ENCODE results near the gene ESYT2. TPM values are rescaled to one million over a fixed set of nuclear protein-coding genes. Genes with fewer than 3 reads are reported as not detected.
"Not testable (repeated sequence)": the region's sequence is repeated elsewhere in the genome, so short reads cannot be mapped to it uniquely, and the experiment has no call there.

Gene ESYT2
- total RNA-seq, 1 experiment from 2014 or later, result 37.5 TPM

DNA sequence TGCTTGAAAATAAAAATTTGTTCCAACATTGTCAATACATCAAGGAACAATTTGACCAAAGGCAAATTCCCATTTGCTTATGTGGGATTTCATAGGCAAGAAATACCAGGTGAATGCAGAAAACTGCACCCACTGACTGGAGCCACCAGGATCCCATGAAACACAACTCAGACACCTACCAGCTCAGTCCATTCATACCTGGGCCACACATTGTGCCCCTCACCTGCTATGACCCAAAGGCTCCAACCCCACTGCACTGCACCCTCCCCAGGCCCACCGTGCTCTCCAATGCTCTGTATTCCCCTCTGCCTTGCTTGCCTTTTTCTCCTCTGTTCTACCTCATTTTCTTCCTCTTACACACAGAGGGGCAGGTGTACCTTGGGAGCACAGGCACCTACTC, 130.0 kb downstream of the ESYT2 start:
- H3K27me3 ChIP-seq (replicated peaks; ENCODE audit: insufficient read depth, low read depth, low read length, poor library complexity), result no peaks in the 10 kb centered on the region
- intact Hi-C loops (cut with micrococcal nuclease; ENCODE audit: unreplicated experiment), result loop anchor here (5.0 kb wide), 1 partner anchor 278 kb away; no protein-coding TSS in a partner anchor
- no TSS peak for BruUV-seq (replicated peaks)
- DNase-seq (ENCODE audit: low spot score), result no peak
- TF ChIP-seq EZH2 (IDR thresholded peaks at IDR 0.05; ENCODE audit: borderline replicate concordance, low read depth, low read length, poor library complexity, severe bottlenecking), result no peak
- TF ChIP-seq, protein P1, sequence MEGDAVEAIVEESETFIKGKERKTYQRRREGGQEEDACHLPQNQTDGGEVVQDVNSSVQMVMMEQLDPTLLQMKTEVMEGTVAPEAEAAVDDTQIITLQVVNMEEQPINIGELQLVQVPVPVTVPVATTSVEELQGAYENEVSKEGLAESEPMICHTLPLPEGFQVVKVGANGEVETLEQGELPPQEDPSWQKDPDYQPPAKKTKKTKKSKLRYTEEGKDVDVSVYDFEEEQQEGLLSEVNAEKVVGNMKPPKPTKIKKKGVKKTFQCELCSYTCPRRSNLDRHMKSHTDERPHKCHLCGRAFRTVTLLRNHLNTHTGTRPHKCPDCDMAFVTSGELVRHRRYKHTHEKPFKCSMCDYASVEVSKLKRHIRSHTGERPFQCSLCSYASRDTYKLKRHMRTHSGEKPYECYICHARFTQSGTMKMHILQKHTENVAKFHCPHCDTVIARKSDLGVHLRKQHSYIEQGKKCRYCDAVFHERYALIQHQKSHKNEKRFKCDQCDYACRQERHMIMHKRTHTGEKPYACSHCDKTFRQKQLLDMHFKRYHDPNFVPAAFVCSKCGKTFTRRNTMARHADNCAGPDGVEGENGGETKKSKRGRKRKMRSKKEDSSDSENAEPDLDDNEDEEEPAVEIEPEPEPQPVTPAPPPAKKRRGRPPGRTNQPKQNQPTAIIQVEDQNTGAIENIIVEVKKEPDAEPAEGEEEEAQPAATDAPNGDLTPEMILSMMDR (conservative IDR thresholded peaks at IDR 0.05; ENCODE audit: low read depth, low read length), result no peak
- H3K27ac ChIP-seq (ENCODE audit: low read depth, low read length, poor library complexity, severe bottlenecking), result no peak overlapping the region
- H3K4me3 ChIP-seq (ENCODE audit: low read depth, low read length, poor library complexity, severe bottlenecking), result no peak overlapping the region
- H3K36me3 ChIP-seq (ENCODE audit: insufficient read depth, low read length, poor library complexity, severe bottlenecking), result peaks cover 64% of the 10 kb centered on the region
- POLR2A ChIA-PET (ENCODE audit: low non-redundant PET), result no interaction called here
- CTCF ChIA-PET, result no interaction called here
- H3K9me3 ChIP-seq (ENCODE audit: low read depth, low read length, poor library complexity, severe bottlenecking), result no peaks in the 10 kb centered on the region
- peaks cover 15% of the 10 kb centered on the region for H3K4me1 ChIP-seq (ENCODE audit: insufficient read depth, low read length, poor library complexity, severe bottlenecking)

DNA sequence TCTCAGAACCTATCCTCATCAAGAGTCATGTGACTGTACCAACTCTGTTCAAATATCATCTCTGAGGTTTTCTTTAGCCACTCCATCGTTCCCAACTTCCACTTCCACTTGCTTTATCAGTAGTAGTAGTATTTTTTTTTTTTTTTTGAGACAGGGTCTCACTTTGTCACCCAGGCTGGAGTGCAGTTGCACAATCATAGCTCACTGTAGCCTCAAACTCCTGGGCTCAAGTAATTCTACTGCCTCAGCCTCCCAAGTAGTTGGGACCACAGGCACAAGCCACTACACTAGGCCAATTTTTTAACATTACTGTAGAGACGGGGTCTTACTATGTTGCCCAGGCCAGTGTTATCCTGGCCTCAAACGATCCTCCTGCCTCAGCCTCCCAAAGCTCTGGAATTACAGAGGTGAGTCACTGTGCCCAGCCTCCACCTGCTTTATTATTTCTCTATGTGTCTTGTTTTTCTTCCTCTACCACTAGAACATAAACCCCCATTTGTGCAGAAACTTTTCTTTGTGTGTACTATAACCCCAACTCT, 130.6 kb downstream of the ESYT2 start:
- TF ChIP-seq, protein P1 (conservative IDR thresholded peaks at IDR 0.05; ENCODE audit: low read depth, low read length), result no peak
- TF ChIP-seq EZH2 (IDR thresholded peaks at IDR 0.05; ENCODE audit: borderline replicate concordance, low read depth, low read length, poor library complexity, severe bottlenecking), result no peak
- CTCF ChIA-PET, result no interaction called here
- POLR2A ChIA-PET (ENCODE audit: low non-redundant PET), result no interaction called here
- Histone ChIP-seq H3K4me3 (ENCODE audit: low read depth, low read length, poor library complexity, severe bottlenecking) (no peak overlapping the region), H3K9me3 (ENCODE audit: low read depth, low read length, poor library complexity, severe bottlenecking) (no peaks in the 10 kb centered on the region), H3K36me3 (ENCODE audit: insufficient read depth, low read length, poor library complexity, severe bottlenecking) (peaks cover 69% of the 10 kb centered on the region), H3K27me3 (replicated peaks; ENCODE audit: insufficient read depth, low read depth, low read length, poor library complexity) (no peaks in the 10 kb centered on the region), H3K4me1 (ENCODE audit: insufficient read depth, low read length, poor library complexity, severe bottlenecking) (peaks cover 15% of the 10 kb centered on the region), H3K27ac (ENCODE audit: low read depth, low read length, poor library complexity, severe bottlenecking) (no peak overlapping the region)
- intact Hi-C loops (cut with micrococcal nuclease; ENCODE audit: unreplicated experiment), result loop anchor here (5.0 kb wide), 1 partner anchor 279 kb away; no protein-coding TSS in a partner anchor
- no TSS peak for BruUV-seq (replicated peaks)
- no peak for DNase-seq (ENCODE audit: low spot score)

DNA sequence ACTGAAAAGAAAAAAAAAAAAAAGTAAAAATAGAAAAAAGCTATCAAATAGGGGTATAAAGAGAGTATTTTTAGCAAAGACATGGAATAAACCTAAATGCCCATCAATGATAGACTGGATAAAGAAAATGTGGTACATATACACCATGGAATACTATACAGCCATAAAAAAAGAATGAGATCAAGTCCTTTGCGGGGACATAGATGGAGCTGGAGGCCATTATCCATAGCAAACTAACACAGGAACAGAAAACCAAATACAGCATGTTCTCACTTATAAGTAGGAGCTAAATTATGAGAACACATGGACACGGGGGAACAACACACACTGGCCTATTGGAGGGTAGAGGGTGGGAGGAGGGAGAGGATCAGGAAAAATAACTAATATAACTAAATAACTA, 131.7 kb downstream of the ESYT2 start:
- H3K27me3 ChIP-seq (replicated peaks; ENCODE audit: insufficient read depth, low read depth, low read length, poor library complexity); DNase-seq (ENCODE audit: low spot score); CTCF ChIA-PET; H3K4me3 ChIP-seq (ENCODE audit: low read depth, low read length, poor library complexity, severe bottlenecking); H3K9me3 ChIP-seq (ENCODE audit: low read depth, low read length, poor library complexity, severe bottlenecking); BruUV-seq (replicated peaks); H3K4me1 ChIP-seq (ENCODE audit: insufficient read depth, low read length, poor library complexity, severe bottlenecking); H3K27ac ChIP-seq (ENCODE audit: low read depth, low read length, poor library complexity, severe bottlenecking); POLR2A ChIA-PET (ENCODE audit: low non-redundant PET): not testable (repeated sequence)
- intact Hi-C loops (cut with micrococcal nuclease; ENCODE audit: unreplicated experiment), result loop anchor here (5.0 kb wide), 1 partner anchor 280 kb away; no protein-coding TSS in a partner anchor
- H3K36me3 ChIP-seq (ENCODE audit: insufficient read depth, low read length, poor library complexity, severe bottlenecking), result peaks cover 80% of the 10 kb centered on the region

Data from A673 (cell line).